ENCODE data around the gene RASSF5.

The RASSF5 gene

GRCh38 chr1:206512058-206512850 is 4.9 kb downstream of the RASSF5 start:
- TF ChIP-seq CTCF (IDR thresholded peaks at IDR 0.05; ENCODE audit: poor library complexity, severe bottlenecking), result no peak
- no peak for DNase-seq (ENCODE audit: low spot score)
- Histone ChIP-seq H3K4me1 (ENCODE audit: insufficient read depth, poor library complexity, severe bottlenecking) (peaks cover 57% of the 10 kb centered on the region), H3K27ac (ENCODE audit: poor library complexity, severe bottlenecking) (peak overlapping the region; percentile 95), H3K9me3 (ENCODE audit: severe bottlenecking) (no peaks in the 10 kb centered on the region), H3K4me3 (ENCODE audit: severe bottlenecking) (no peak overlapping the region), H3K36me3 (ENCODE audit: low read depth) (no peaks in the 10 kb centered on the region), H3K27me3 (ENCODE audit: insufficient read depth, poor library complexity, severe bottlenecking) (no peaks in the 10 kb centered on the region)
- no peak for ATAC-seq (ENCODE audit: low read depth)

- Histone ChIP-seq H3K9me3 (ENCODE audit: severe bottlenecking) (no peaks in the 10 kb centered on the region), H3K4me3 (ENCODE audit: severe bottlenecking) (no peak overlapping the region), H3K36me3 (ENCODE audit: low read depth) (no peaks in the 10 kb centered on the region), H3K27me3 (ENCODE audit: insufficient read depth, poor library complexity, severe bottlenecking) (no peaks in the 10 kb centered on the region), H3K27ac (ENCODE audit: poor library complexity, severe bottlenecking) (peak overlapping the region; percentile 95), H3K4me1 (ENCODE audit: insufficient read depth, poor library complexity, severe bottlenecking) (peaks cover 57% of the 10 kb centered on the region)
- ATAC-seq (ENCODE audit: low read depth), result peak; percentile 0; the same call in 1 of the 3 replicates
- DNase-seq (ENCODE audit: low spot score), result no peak
- no peak for TF ChIP-seq CTCF (IDR thresholded peaks at IDR 0.05; ENCODE audit: poor library complexity, severe bottlenecking)
Observed at GRCh38 chr1:206512851-206513180, 5.5 kb downstream of the RASSF5 start.

- Histone ChIP-seq H3K36me3 (ENCODE audit: low read depth) (no peaks in the 10 kb centered on the region), H3K27me3 (ENCODE audit: insufficient read depth, poor library complexity, severe bottlenecking) (no peaks in the 10 kb centered on the region), H3K4me3 (ENCODE audit: severe bottlenecking) (no peak overlapping the region), H3K27ac (ENCODE audit: poor library complexity, severe bottlenecking) (peak overlapping the region; percentile 95), H3K4me1 (ENCODE audit: insufficient read depth, poor library complexity, severe bottlenecking) (peaks cover 54% of the 10 kb centered on the region), H3K9me3 (ENCODE audit: severe bottlenecking) (no peaks in the 10 kb centered on the region)
- TF ChIP-seq CTCF (IDR thresholded peaks at IDR 0.05; ENCODE audit: poor library complexity, severe bottlenecking), result no peak
- DNase-seq (ENCODE audit: low spot score) (peak; percentile 94), ATAC-seq (ENCODE audit: low read depth) (peak; percentile 89)
Observed at GRCh38 chr1:206513312-206514111, 6.2 kb downstream of the RASSF5 start.

- DNase-seq (ENCODE audit: low spot score) (no peak), ATAC-seq (ENCODE audit: low read depth) (no peak)
- no peaks in the 10 kb centered on the region for H3K36me3 ChIP-seq (ENCODE audit: low read depth)
- no peak for TF ChIP-seq CTCF (IDR thresholded peaks at IDR 0.05; ENCODE audit: poor library complexity, severe bottlenecking)
- no peak overlapping the region for H3K4me3 ChIP-seq (ENCODE audit: severe bottlenecking)
- no peaks in the 10 kb centered on the region for H3K9me3 ChIP-seq (ENCODE audit: severe bottlenecking)
- no peaks in the 10 kb centered on the region for H3K27me3 ChIP-seq (ENCODE audit: insufficient read depth, poor library complexity, severe bottlenecking)
- H3K27ac ChIP-seq (ENCODE audit: poor library complexity, severe bottlenecking), result peak overlapping the region; percentile 95
- peaks cover 47% of the 10 kb centered on the region for H3K4me1 ChIP-seq (ENCODE audit: insufficient read depth, poor library complexity, severe bottlenecking)
Observed at GRCh38 chr1:206514813-206515387, 7.6 kb downstream of the RASSF5 start.
